HCEC 1CT (cell line): ENCODE data around the gene YAP1.
A peak's percentile ranks its signal among the peaks of the same experiment; 100 is the strongest.

Experiments used
- DNase-seq: peaks from one replicate; pipeline ENCODE4 v3.0.0-alpha.2; 2017

YAP1 gene

GRCh38 chr11:102202972-102203371 lies 92.7 kb downstream of the YAP1 start:
- no peak for DNase-seq

- DNase-seq = peak; percentile 47
Measured at GRCh38 chr11:102204174-102204573, 93.9 kb downstream of the YAP1 start.

- DNase-seq = no peak
Measured at GRCh38 chr11:102205805-102206204, 95.6 kb downstream of the YAP1 start.

- DNase-seq = no peak
Measured at GRCh38 chr11:102208835-102209234, 98.6 kb downstream of the YAP1 start.

- DNase-seq = no peak
Measured at GRCh38 chr11:102214623-102215022, 104.4 kb downstream of the YAP1 start.

GRCh38 chr11:102216433-102217075 lies 106.3 kb downstream of the YAP1 start:
- DNase-seq = no peak

GRCh38 chr11:102220728-102221467 lies 110.7 kb downstream of the YAP1 start:
- peak; percentile 66 for DNase-seq

- DNase-seq = peak; percentile 57
Measured at GRCh38 chr11:102223859-102224258, 113.6 kb downstream of the YAP1 start.

GRCh38 chr11:102225689-102226568 lies 115.7 kb downstream of the YAP1 start:
- DNase-seq = peak; percentile 97

- DNase-seq = peak; percentile 30
Measured at GRCh38 chr11:102226702-102227490, 116.6 kb downstream of the YAP1 start.

GRCh38 chr11:102229510-102230123 lies 119.4 kb downstream of the YAP1 start:
- no peak for DNase-seq

GRCh38 chr11:102230186-102230585 lies 119.9 kb downstream of the YAP1 start:
- DNase-seq = no peak

- DNase-seq = no peak
Measured at GRCh38 chr11:102230911-102231310, 120.7 kb downstream of the YAP1 start.

- DNase-seq = no peak
Measured at GRCh38 chr11:102234779-102235439, 124.7 kb downstream of the YAP1 start.

- DNase-seq = peak; percentile 20
Measured at GRCh38 chr11:102237096-102237735, 127.0 kb downstream of the YAP1 start.

- no peak for DNase-seq
Measured at GRCh38 chr11:102238391-102238821, 128.2 kb downstream of the YAP1 start.

GRCh38 chr11:102239448-102239847 lies 129.2 kb downstream of the YAP1 start:
- no peak for DNase-seq

- no peak for DNase-seq
Measured at GRCh38 chr11:102239911-102240310, 129.7 kb downstream of the YAP1 start.

- DNase-seq = no peak
Measured at GRCh38 chr11:102240502-102240901, 130.3 kb downstream of the YAP1 start.

GRCh38 chr11:102241026-102241425 lies 130.8 kb downstream of the YAP1 start:
- DNase-seq = no peak

- no peak for DNase-seq
Measured at GRCh38 chr11:102243399-102243884, 133.2 kb downstream of the YAP1 start.
